Fibroblast of the aortic adventitia (primary cell): ENCODE measurements around the gene ANKRD40. TPM values are rescaled to one million over a fixed set of nuclear protein-coding genes. Genes with fewer than 3 reads are reported as not detected.

ENCODE experiments used
- DNase-seq: peaks from one replicate; pipeline ENCODE4 v3.0.0-alpha.2; 2010; ENCODE audit warnings: low read depth
- H3K4me3 ChIP-seq: 2 replicates; pipeline ENCODE4 v1.5.1; 2011; ENCODE audit warnings: low read depth, mild to moderate bottlenecking, control low read depth, low read length, moderate library complexity
- CTCF ChIP-seq: IDR thresholded peaks from 2 replicates; pipeline ENCODE4 v1.5.1; 2011; ENCODE audit warnings: mild to moderate bottlenecking, low read length, control low read depth, inconsistent platforms; ENCODE audit not compliant: insufficient read depth
- total RNA-seq: library from RNA; depleted of rRNA; stranded (reverse); fragments of >200 nt; gene quantifications from 2 replicates; pipeline ENCODE4 v1.2.3, GENCODE V29; 2012; ENCODE audit warnings: low replicate concordance

The ANKRD40 gene
- total RNA-seq, 1 donor = 51.6 TPM

DNA sequence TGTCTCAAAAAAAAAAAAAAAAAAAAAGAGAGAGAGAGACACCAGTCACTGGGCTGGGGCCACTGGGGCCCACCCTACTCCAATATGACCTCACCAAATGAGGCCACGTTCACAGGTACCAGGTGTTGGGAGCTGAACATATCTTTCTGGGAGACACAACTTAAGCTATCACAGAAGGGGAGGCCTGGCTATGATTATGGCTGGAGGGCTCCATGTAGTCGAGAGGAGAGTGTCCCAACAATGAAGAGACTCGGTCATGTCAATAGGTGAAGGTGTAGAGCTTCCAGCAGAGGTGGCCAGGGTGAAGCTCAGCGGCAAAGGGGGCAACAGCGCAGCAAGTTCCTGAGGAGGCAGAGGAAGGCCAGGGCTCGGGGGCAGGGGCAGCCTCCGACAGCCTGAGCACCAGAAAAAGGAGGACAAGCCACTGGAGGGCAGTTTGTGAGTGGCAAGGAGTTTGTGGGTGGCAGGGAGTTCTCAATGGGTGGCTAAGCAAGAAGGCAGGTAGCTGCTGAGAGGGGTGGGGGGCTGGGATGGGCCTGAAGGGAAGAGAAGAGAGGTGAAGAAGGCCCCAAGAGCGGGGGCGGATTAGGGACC lies 45.0 kb downstream of the ANKRD40 start:
- H3K4me3 ChIP-seq = no peak overlapping the region
- TF ChIP-seq CTCF = no peak
- DNase-seq = no peak

DNA sequence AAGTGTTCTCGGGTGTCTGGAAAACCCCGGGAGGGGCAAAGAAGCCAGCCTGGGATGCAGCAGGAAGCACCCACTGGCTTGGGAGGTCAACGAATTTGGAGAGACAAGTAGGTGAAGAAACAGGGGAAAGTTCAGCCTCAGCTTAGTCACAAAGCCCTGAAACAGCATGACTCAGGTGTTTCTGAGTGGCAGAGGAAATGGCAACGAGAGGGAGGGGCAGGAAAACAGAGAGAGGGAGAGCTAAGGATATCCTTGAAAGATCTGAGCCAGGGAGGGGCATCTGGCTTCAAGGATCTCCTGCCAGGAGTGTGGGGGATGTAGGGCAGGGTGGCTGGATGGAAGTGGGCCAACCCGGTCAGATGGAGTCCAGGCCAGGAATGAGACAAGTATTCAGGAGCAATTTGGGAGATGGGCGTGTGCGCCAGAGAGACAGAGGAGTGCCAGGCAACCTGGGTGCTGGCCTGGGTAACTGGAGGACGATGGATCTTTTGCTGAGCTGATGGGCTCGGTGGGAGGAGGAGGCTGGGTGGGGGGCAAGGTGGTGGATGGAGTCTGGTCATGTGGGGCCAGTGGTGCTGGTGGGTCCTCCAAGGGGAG lies 45.8 kb downstream of the ANKRD40 start:
- DNase-seq = peak; percentile 90
- no peak overlapping the region for H3K4me3 ChIP-seq
- TF ChIP-seq CTCF = no peak

DNA sequence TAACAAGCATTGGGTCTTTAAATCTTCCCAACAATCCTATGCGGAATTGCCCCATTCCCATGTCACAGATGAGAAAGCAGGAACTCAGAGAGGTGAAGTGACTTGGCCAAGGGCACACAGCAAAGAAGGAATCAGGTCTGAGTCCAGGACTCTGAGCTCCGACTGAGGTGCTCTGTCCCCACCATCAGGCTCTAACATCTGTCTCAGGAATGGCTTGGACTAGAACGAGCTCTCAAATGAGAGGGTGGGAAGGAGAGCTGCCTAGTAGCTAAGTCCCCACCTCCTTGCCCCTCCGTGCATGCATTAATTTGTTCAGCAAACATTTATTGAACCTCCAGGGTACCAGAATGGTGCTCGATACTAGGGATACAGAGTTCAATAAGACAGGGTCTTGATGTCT lies 46.4 kb downstream of the ANKRD40 start:
- no peak for TF ChIP-seq CTCF
- H3K4me3 ChIP-seq = no peak overlapping the region
- no peak for DNase-seq

GRCh38 chr17:50660887-50661345 lies 46.8 kb downstream of the ANKRD40 start:
- no peak for TF ChIP-seq CTCF
- no peak for DNase-seq
- no peak overlapping the region for H3K4me3 ChIP-seq

DNA sequence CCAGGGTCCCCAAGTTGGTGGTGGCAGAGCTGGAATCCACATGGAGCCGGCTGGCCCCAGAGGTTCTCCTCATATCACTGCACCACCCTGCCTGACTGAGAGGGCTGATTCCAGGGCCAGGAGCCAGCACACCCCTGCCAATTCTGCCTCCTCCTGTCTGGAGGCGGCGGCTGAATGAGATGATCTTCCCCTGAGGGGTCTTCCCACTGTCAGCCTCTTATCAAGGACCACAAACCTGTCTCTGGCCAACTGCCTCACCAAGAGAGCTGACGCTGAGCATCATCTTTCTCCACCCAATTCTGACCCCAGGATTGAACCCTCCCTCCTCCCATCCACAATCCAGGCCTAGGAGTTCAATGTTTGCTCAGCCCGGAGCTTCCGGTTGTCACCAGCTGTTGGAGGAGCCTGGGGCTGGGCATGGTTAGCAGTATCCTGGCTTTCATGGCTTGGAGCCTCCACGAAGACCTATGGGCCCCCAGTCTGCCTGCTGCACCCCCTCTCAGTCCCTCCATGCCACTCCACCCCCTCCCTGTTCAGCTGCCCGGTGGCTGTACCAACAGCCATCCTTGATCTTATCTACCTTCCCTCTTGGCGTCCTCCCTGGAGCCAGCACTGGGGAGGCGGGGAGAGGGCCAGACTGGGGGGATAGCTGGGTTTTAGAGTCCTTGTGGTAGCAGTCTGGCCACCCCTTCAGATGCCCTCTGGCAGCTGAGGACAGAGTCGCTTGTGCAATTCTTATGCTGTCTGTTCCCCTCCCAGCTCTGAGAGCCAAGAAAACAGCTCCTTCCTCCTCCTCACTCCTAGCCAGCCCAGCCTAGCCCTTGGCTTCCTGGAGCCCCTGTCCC lies 47.5 kb downstream of the ANKRD40 start:
- TF ChIP-seq CTCF = no peak
- no peak overlapping the region for H3K4me3 ChIP-seq
- peak; percentile 32 for DNase-seq

- no peak for TF ChIP-seq CTCF
- no peak for DNase-seq
- H3K4me3 ChIP-seq = no peak overlapping the region
Observed at GRCh38 chr17:50659179-50659578, 48.5 kb downstream of the ANKRD40 start.
